GM18520 (cell line): ENCODE measurements around the gene PDZRN3.

Experiments
- ATAC-seq: cut with Tn5 transposase; IDR thresholded peaks from one replicate; pipeline ENCODE4 v1.9.1; 2021; ENCODE audit not compliant: unreplicated experiment

The PDZRN3 gene

DNA sequence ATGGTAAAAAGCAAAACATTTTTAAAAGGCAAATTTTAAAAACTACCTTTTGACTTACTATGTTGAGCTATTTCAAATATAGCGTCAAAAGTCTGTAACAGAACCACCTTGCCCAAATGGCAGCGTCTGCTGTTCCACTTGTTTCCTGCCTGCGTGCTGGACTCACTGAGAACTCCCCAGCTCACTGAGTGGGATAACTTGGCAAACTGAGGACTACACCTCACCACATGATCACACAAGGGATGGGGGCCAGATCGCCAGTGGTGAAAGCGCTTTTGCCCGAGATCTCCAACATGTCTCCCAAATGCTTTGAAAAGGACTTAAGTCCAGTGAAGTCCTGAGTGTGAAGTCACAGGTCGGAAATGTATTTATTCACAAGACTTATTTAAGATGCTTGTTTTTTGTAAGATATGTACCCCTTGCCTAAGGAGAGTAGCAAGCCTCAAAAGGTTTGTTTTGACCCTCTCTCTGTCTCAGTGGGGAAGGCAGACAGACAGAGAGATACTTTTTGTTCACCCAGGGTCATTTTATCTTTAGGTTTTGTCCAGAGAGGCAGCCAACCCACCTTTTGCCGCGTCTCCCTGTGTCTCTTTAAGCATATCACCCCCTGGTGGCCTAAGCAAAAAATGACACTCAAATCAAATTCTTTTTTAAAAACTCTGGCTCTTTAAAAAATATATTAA lies 192.6 kb downstream of the PDZRN3 start:
- no peak for ATAC-seq

DNA sequence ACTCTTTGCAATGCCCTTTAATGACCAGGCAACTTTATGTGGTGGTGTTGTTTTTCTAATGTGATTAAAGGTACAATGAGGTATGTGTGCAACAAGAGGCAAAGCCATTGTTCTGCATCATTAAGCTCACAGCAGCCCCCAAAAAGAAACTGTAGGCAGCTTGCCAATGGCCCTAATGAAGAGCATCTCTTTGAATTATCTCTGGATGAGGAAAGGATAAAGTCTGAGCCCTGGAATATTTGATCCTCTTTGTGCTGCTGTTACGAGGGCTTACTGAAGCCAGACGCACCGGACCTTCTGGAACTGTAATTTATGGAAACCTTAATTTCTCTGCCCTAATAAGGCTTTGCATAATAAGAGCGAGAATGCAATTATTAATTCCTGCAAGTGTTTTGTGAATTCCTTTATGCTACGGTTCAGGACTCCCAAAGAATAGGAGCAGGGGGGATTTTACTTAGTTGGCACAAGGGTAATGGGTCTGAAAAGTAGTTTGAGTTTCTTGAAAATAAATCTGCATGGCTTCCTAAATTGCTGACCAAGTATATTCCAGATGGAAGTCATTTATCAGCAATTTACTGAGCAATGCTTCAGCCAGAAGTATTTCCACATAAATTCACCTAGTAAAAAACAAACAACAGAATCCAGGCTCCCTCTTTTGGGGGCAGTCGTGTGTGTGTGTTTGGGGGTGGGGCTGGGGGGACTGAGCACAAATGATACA lies 193.4 kb downstream of the PDZRN3 start:
- no peak for ATAC-seq

GRCh38 chr3:73427048-73427706 lies 197.6 kb downstream of the PDZRN3 start:
- ATAC-seq, result no peak

DNA sequence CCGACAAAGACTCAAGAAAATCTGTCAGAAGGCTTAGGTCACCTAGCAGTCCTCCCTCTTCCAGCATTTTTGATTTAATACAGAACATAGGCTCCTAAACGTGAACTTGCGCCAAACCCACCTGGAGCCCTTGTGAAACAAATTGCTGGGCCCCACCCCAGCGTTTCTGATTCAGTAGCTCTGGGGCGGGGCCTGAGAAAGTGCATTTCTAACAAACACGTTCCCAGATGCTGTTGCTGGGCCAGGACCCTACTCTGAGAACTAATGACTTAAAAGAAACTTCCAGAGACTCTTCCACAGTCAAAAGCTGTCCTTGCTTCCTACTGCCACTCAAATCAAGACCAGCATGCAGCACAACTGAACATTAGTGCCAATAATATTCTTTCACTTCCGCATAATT lies 198.1 kb downstream of the PDZRN3 start:
- ATAC-seq, result no peak

- ATAC-seq, result no peak
Observed at GRCh38 chr3:73423116-73423515, 201.6 kb downstream of the PDZRN3 start.

GRCh38 chr3:73422571-73422970 lies 202.2 kb downstream of the PDZRN3 start:
- no peak for ATAC-seq

- no peak for ATAC-seq
Observed at GRCh38 chr3:73419942-73420341, 204.8 kb downstream of the PDZRN3 start.

DNA sequence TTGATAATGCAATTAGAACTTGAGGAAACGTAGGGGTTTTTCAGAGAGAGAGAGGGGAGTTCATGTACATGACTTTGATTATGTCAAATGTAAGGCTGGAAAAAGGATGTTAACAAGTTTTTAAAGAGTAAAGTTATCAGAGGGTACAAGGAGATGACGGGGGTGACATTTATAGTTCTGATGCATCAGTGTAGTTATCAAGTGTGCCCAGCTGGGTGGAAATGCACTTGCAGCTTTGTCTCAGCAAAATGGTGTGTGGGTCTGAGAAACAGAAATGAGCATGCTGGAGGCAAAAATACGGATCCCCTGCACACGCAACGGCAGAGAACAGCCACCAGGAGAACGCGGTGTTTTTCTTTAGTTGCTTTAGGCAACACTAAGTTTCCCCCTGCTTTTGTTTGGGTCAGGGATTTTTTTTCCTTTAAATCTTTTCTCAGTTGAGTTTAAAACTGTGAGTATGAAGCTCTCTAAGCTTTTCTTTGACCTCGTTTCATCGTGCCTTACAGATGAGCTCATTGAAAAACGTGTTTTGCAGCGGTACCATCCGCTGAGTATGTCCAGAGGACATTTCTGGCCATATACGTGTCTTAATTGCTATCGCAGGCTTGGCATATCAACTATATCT lies 205.4 kb downstream of the PDZRN3 start:
- no peak for ATAC-seq

- no peak for ATAC-seq
Observed at GRCh38 chr3:73418681-73419080, 206.1 kb downstream of the PDZRN3 start.

GRCh38 chr3:73415118-73415517 lies 209.6 kb downstream of the PDZRN3 start:
- ATAC-seq, result no peak

DNA sequence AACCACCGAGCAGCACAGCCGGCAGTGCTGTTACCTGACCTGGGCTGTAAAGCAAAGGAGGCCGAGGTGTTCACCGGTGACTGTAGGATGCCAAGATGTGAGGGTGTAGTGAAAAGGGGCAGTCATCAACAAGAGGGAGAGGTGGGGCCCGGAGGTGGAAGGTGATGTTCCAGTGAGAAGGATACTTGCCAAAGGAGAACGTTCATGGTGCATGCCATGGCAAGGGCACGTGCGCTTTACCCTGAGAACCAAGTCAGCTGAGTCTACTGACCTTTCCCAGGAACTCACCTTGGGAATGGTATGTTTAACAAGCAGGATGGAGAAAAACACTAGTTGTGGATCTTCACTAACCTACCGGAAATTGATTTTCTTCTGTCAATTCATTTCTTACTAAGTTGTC lies 211.1 kb downstream of the PDZRN3 start:
- ATAC-seq, result no peak

GRCh38 chr3:73411993-73412392 lies 212.7 kb downstream of the PDZRN3 start:
- ATAC-seq, result no peak

DNA sequence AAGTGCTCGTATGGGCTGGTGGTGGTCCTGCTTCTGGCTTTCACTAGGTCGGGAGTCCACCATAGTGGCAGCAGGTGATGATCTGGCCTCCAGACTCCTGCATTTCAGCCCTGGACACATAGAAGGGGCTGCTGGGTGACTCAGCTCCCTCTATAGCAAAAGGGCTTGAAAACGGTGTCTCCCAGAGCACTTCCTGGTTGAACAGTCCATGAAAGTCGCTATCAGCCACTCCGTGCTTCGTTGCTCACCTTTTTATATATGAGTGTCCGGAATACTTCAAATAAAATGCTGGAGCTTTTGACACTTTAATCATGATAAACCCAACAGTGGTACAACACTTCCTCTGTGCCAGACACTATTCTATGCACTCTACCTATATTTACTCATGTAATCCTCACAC lies 213.2 kb downstream of the PDZRN3 start:
- no peak for ATAC-seq

DNA sequence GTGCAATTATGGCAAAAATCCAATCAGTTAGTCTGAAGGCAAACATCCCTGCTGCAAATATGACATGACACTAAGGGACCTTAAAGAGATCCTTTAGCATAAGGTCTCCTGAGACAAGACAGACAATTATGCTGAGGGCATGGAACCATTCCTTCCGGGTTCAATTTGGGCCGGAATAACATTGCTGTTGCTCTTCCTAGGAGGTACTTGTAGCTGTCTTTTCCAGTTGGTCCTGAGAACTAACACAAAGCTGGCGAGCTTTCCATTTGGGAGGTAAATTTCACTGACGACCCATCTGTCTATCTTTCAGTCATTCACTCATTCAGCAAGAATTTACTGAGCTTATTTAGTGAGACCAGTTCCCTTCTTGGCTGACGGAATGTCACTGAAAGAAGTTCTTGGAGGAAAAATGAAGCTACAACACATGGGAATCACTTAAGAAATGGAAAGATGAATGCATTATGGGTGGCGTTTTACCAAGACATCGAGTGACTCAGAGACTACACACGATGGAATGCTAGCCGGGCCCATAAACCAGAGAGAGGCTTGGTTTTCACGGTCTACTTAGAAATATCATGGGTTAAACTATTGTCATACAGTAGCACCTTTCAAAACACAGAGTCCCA lies 215.5 kb downstream of the PDZRN3 start:
- no peak for ATAC-seq

GRCh38 chr3:73408634-73409033 lies 216.1 kb downstream of the PDZRN3 start:
- no peak for ATAC-seq

DNA sequence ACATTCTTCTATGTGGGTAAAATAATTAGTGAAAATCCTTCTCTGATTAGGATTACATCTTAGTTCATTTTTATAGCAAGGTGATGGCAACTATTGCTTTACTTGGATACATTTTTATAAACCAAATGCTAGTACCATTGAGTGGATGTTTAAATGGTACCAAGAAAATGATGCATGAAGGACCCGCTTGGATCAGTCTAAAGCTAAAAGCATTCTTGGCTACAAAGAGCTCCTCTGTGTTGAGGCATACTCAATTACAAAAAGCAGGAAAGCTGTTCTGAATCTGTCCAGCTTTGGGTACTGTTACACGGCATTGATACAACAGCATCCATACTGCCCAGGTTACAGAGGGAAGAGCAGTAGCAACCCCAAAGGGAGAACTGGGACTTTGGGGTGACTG lies 217.2 kb downstream of the PDZRN3 start:
- ATAC-seq, result no peak

GRCh38 chr3:73405853-73406252 lies 218.9 kb downstream of the PDZRN3 start:
- no peak for ATAC-seq

- no peak for ATAC-seq
Observed at GRCh38 chr3:73405000-73405399, 219.7 kb downstream of the PDZRN3 start.

DNA sequence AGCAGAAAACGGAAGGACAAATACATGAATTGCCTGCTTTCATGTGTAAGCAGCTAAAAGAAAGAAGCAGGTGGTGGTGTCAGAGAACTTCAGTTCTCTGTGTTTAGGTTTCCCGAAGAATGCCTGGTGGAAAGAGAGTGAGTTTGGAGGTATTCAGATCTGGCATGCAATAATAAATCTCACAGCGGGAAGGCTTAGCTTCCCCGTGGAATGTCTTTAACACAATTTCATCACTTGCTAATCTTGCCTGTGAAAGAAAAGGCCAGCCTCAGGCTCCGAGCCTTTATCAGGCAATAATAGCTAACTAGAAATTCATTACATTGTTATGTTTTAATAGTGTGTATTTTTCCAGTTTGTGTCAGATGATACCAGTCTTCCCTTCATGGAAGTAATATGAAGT lies 220.3 kb downstream of the PDZRN3 start:
- ATAC-seq, result no peak

DNA sequence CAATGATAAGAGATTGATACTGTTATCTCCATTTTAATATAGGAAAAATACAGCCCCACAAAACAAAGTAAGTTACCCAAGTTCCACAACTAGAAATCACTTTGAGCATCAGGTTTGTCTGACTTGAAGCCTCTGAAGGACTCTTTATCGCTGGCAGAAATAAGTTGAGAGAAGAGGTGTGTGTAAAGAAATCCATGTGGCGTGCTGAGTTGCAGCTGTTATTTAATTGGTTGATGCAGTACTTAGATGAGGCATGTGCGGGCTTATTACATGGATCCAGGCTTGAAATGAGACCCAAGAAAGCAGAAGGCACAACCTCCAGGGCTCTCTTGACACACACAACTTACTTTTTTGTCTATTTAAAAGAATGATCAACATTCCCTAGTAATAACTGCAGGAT lies 221.3 kb downstream of the PDZRN3 start:
- no peak for ATAC-seq

DNA sequence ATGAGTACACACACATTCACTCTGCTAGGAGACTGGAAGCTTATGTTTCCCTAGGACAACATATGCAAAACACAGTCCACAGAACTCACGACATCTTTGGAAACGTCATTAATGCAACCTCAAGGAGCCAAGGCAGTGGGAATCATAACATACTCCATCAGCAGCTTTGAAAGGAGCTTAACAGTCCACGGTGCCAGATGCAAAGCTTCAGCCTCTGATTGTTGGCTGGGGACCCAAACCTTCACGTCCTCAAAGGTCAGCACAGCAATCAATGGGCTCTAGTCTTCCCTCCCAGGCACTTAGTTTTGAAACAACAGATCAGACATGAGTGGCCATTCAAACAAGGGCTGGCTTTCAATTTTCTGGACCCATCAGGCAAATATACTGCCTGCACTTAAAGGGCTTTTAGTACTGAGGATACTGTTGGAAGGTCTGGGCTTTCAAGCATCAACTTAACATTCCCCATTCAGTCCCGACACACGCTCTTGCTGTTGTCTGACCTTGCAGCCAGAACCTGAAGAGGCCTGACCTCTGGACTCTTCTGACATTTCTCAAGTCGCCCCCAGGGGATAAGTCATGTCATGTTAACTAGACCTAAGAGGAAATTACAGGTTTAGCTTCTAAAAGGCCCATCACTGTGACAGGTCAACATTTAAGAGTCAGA lies 223.0 kb downstream of the PDZRN3 start:
- no peak for ATAC-seq
